Measurements from ENCODE around the gene GTF3C5.

GRCh38 chr9:133088146-133088750 is 57.5 kb downstream of the GTF3C5 start:
- TF ChIP-seq PATZ1 (CRISPR knock-in tag; IDR thresholded peaks at IDR 0.05; ENCODE audit: borderline replicate concordance) (no peak), CREB5 (CRISPR knock-in tag; IDR thresholded peaks at IDR 0.05; ENCODE audit: low read depth) (no peak)

All from SK-N-SH treated with all-trans-retinoic acid at 6 μM for 48 hours (cell line).